Stomach (tissue), 9 donors: ENCODE data around the gene DCUN1D4. TPM values are rescaled to one million over a fixed set of nuclear protein-coding genes. Genes with fewer than 3 reads are reported as not detected.

Experiments
- DNase-seq, 2 donors: peaks; one replicate each; pipeline versions ENCODE4 v3.0.0 to v3.0.0-alpha.2; 2013 to 2019
- H3K27ac ChIP-seq, 5 donors: fragments of 200-600 bp in 4 of 5; sonication (generic) in 4 of 5; one replicate each; pipeline ENCODE4 v1.5.1; 2013 to 2019; ENCODE audit warnings: mild to moderate bottlenecking in 1 of 5, moderate library complexity in 1 of 5
- H3K27me3 ChIP-seq, 3 donors: fragments of 200-600 bp; sonication (generic); one replicate each; pipeline ENCODE4 v1.5.1; 2017 to 2019; ENCODE audit warnings: mixed run types in 1 of 3
- H3K36me3 ChIP-seq, 4 donors: fragments of 200-600 bp; sonication (generic); 1 replicate in 3 of 4; 2 replicates in 1 of 4; pipeline ENCODE4 v1.5.1; 2016 to 2019
- H3K4me1 ChIP-seq, 4 donors: fragments of 200-600 bp; sonication (generic); one replicate each; pipeline ENCODE4 v1.5.1; 2016 to 2019
- H3K4me3 ChIP-seq, 4 donors: fragments of 200-600 bp; sonication (generic) in 3 of 4; one replicate each; pipeline ENCODE4 v1.5.1; 2016 to 2019; ENCODE audit warnings: mild to moderate bottlenecking in 1 of 4
- H3K9me3 ChIP-seq, 4 donors: fragments of 200-600 bp; sonication (generic); one replicate each; pipeline ENCODE4 v1.5.1; 2016 to 2019
- CTCF ChIP-seq, 7 experiments: fragments of 450-650 bp in 4 of 7; fragments of 200-600 bp in 3 of 7; sonication (generic) in 3 of 7; IDR thresholded peaks; one replicate each; pipeline ENCODE4 v1.5.1; 2016 to 2019; ENCODE audit warnings: antibody characterized with exemption in 7 of 7, control low read depth in 2 of 7, mild to moderate bottlenecking in 1 of 7
- EP300 ChIP-seq: sonication (generic); formaldehyde crosslinking; IDR thresholded peaks from one replicate; pipeline ENCODE4 v1.6.1; 2017; ENCODE audit warnings: antibody characterized with exemption
- POLR2A ChIP-seq, 4 donors: fragments of 450-650 bp; IDR thresholded peaks; one replicate each; pipeline ENCODE4 v1.6.1; 2016; ENCODE audit warnings: antibody characterized with exemption in 4 of 4, control low read depth in 2 of 4, mild to moderate bottlenecking in 1 of 4, moderate library complexity in 1 of 4
- POLR2AphosphoS5 ChIP-seq, 3 donors: sonication (generic); formaldehyde crosslinking; IDR thresholded peaks; one replicate each; pipeline ENCODE4 v1.6.1; 2016; ENCODE audit warnings: antibody characterized with exemption in 3 of 3
- WGBS, 5 donors: extraction: QIAGEN DNeasy Blood & Tissue Kit in 3 of 5; methylation state at CpG; one replicate each; pipeline versions ENCODE4 v1.1.5 to v1.1.7; 2013 to 2018; 5-methylcytosine and 5-hydroxymethylcytosine counted together
- intact Hi-C: fragments of 100-400 bp; cut with DNase I; formaldehyde crosslinking; loops from one replicate; pipeline ENCODE4 v1.15.1; 2023; ENCODE audit warnings: low total_unique reads
- polyA plus RNA-seq, 3 donors: library from polyadenylated mRNA; stranded (reverse); fragments of 200-250 nt; gene quantifications; one replicate each; pipeline ENCODE4 v1.2.3, GENCODE V29; 2013
- total RNA-seq, 5 donors: library from RNA; depleted of rRNA; stranded (reverse); fragments of >200 nt; gene quantifications; one replicate each; pipeline versions ENCODE4 v1.1.0 to v1.2.3, GENCODE V29; 2014 to 2016
- donor health status: healthy with polysubstance abuse.
- donor health status: Bipolar disorder and iron deficiency.
- donor health status: healthy.

The DCUN1D4 gene
- total and polyA plus RNA-seq, 8 donors: 5.8 to 84.6 (median 30.0) TPM

GRCh38 chr4:51843309-51844152, 578 bp downstream of the DCUN1D4 start:
- H3K27me3 ChIP-seq: no peaks in the 10 kb centered on the region
- peak overlapping the region; percentile 94 to 98 (median 98) for H3K27ac ChIP-seq
- intact Hi-C loops: no loop called here
- H3K9me3 ChIP-seq: no peaks in the 10 kb centered on the region
- 1% methylated on average over 37 to 64 of the region's 64 CpGs for WGBS, 5 donors
- peak; percentile 68 to 86 for DNase-seq
- TF ChIP-seq CTCF (IDR thresholded peaks at IDR 0.05) (no peak), EP300 (no peak), POLR2A (IDR thresholded peaks at IDR 0.05) (no peak), POLR2AphosphoS5 (IDR thresholded peaks at IDR 0.05) (no peak)
- peaks cover 0 to 4% (median 3%) of the 10 kb centered on the region in 4 donors for H3K36me3 ChIP-seq
- peaks cover 21 to 44% (median 27%) of the 10 kb centered on the region in 4 donors for H3K4me1 ChIP-seq
- H3K4me3 ChIP-seq: peak overlapping the region; percentile 86 to 96 (median 92)

- TF ChIP-seq POLR2A (IDR thresholded peaks at IDR 0.05) (no peak), POLR2AphosphoS5 (IDR thresholded peaks at IDR 0.05) (peak; percentile 42 to 58 (median 43)), CTCF (IDR thresholded peaks at IDR 0.05) (no peak), EP300 (no peak)
- H3K9me3 ChIP-seq: no peaks in the 10 kb centered on the region
- H3K4me1 ChIP-seq: peaks cover 21 to 48% (median 30%) of the 10 kb centered on the region in 4 donors
- H3K36me3 ChIP-seq: peaks cover 0 to 13% (median 11%) of the 10 kb centered on the region in 4 donors
- WGBS, 5 donors: 0 to 1% (median 0%) methylated on average over 40 to 71 of the region's 71 CpGs
- peak overlapping the region; percentile 86 to 96 (median 92) for H3K4me3 ChIP-seq
- intact Hi-C loops: no loop called here
- H3K27ac ChIP-seq: peak overlapping the region; percentile 94 to 98 (median 98)
- peak; percentile 94 to 97 for DNase-seq
- no peaks in the 10 kb centered on the region for H3K27me3 ChIP-seq
These were observed 1.5 kb downstream of the DCUN1D4 start for GRCh38 chr4:51844153-51845054.

GRCh38 chr4:51845055-51845426, 2.1 kb downstream of the DCUN1D4 start:
- H3K4me3 ChIP-seq: peak overlapping the region; percentile 86 to 96 (median 92)
- TF ChIP-seq POLR2AphosphoS5 (IDR thresholded peaks at IDR 0.05) (no peak), CTCF (IDR thresholded peaks at IDR 0.05) (no peak), EP300 (no peak), POLR2A (IDR thresholded peaks at IDR 0.05) (no peak)
- H3K9me3 ChIP-seq: no peaks in the 10 kb centered on the region
- intact Hi-C loops: no loop called here
- no peaks in the 10 kb centered on the region for H3K27me3 ChIP-seq
- no peak for DNase-seq
- H3K27ac ChIP-seq: peak overlapping the region; percentile 73 to 98 (median 95)
- H3K36me3 ChIP-seq: peaks cover 0 to 14% (median 13%) of the 10 kb centered on the region in 4 donors
- WGBS, 5 donors: 33 to 43% (median 41%) methylated on average over 6 of the region's 6 CpGs
- H3K4me1 ChIP-seq: peaks cover 21 to 54% (median 33%) of the 10 kb centered on the region in 4 donors

- no peak overlapping the region for H3K27ac ChIP-seq
- intact Hi-C loops: no loop called here
- DNase-seq: no peak
- peaks cover 27 to 61% (median 39%) of the 10 kb centered on the region in 4 donors for H3K4me1 ChIP-seq
- no peaks in the 10 kb centered on the region for H3K27me3 ChIP-seq
- H3K9me3 ChIP-seq: no peaks in the 10 kb centered on the region
- TF ChIP-seq POLR2AphosphoS5 (IDR thresholded peaks at IDR 0.05) (no peak), CTCF (IDR thresholded peaks at IDR 0.05) (no peak), EP300 (no peak), POLR2A (IDR thresholded peaks at IDR 0.05) (no peak)
- H3K36me3 ChIP-seq: peaks cover 0 to 14% (median 13%) of the 10 kb centered on the region in 4 donors
- WGBS, 5 donors: 55 to 74% (median 66%) methylated on average over 1 of the region's 1 CpG
- peak overlapping the region in 1 of 4 donors; percentile 96 for H3K4me3 ChIP-seq
These were observed 2.8 kb downstream of the DCUN1D4 start for GRCh38 chr4:51845711-51846110.
